HepG2 (cell line): Measurements from ENCODE around the gene PIP4K2B. TPM values are rescaled to one million over a fixed set of nuclear protein-coding genes. Genes with fewer than 3 reads are reported as not detected.

Experiments
- HNRNPK ChIP-seq: fragments of 200-400 bp; formaldehyde crosslinking; IDR thresholded peaks from 2 replicates; pipeline ENCODE4 v1.6.1; 2018; ENCODE audit warnings: low read length, low read depth, moderate library complexity, mild to moderate bottlenecking; ENCODE audit not compliant: poor library complexity, severe bottlenecking
- HOXA5 ChIP-seq: sonication (generic); formaldehyde crosslinking; IDR thresholded peaks from 2 replicates; pipeline ENCODE4 v1.4.0; 2020; ENCODE audit warnings: missing genetic modification reagents
- HOXD1 ChIP-seq: sonication (generic); formaldehyde crosslinking; IDR thresholded peaks from 2 replicates; pipeline ENCODE4 v1.5.0; 2020; ENCODE audit warnings: missing genetic modification reagents
- JARID2 ChIP-seq: sonication (generic); formaldehyde crosslinking; IDR thresholded peaks from 2 replicates; pipeline ENCODE4 v1.8.1; 2023; ENCODE audit warnings: missing genetic modification reagents, inconsistent platforms; ENCODE audit not compliant: insufficient replicate concordance
- KAT8 ChIP-seq: IDR thresholded peaks from 2 replicates; pipeline ENCODE4 v1.6.1; 2016; ENCODE audit warnings: missing genetic modification reagents, missing compliant biosample characterization
- KMT2B ChIP-seq: IDR thresholded peaks from 2 replicates; pipeline ENCODE4 v1.6.1; 2016; ENCODE audit warnings: missing genetic modification reagents, missing compliant biosample characterization
- MXD4 ChIP-seq: IDR thresholded peaks from 2 replicates; pipeline ENCODE4 v1.6.1; 2016; ENCODE audit warnings: mild to moderate bottlenecking, missing biosample characterization, missing genetic modification reagents
- MYPOP ChIP-seq: sonication (generic); formaldehyde crosslinking; IDR thresholded peaks from 2 replicates; pipeline ENCODE4 v1.8.1; 2023; ENCODE audit warnings: mild to moderate bottlenecking, moderate library complexity, missing genetic modification reagents
- PCBP2 ChIP-seq: fragments of 200-400 bp; formaldehyde crosslinking; optimal IDR thresholded peaks from 2 replicates; pipeline ENCODE3; 2018; ENCODE audit warnings: low read length, low read depth; ENCODE audit not compliant: poor library complexity, severe bottlenecking
- RNF219 ChIP-seq: sonication (generic); formaldehyde crosslinking; IDR thresholded peaks from 2 replicates; pipeline ENCODE4 v1.5.0; 2020; ENCODE audit warnings: mild to moderate bottlenecking, missing genetic modification reagents
- SIX4 ChIP-seq: sonication (generic); formaldehyde crosslinking; IDR thresholded peaks from 2 replicates; pipeline ENCODE4 v1.4.0; 2020; ENCODE audit warnings: missing genetic modification reagents
- STAT6 ChIP-seq: sonication (generic); formaldehyde crosslinking; IDR thresholded peaks from 2 replicates; pipeline ENCODE4 v1.4.0; 2020; ENCODE audit warnings: missing genetic modification reagents, mild to moderate bottlenecking, borderline replicate concordance
- UBTF ChIP-seq: sonication (generic); formaldehyde crosslinking; IDR thresholded peaks from 2 replicates; pipeline ENCODE4 v1.4.0; 2020; ENCODE audit warnings: mild to moderate bottlenecking, missing genetic modification reagents
- YEATS2 ChIP-seq: sonication (generic); formaldehyde crosslinking; IDR thresholded peaks from 2 replicates; pipeline ENCODE4 v1.4.0; 2020; ENCODE audit warnings: missing genetic modification reagents, borderline replicate concordance
- ZEB1 ChIP-seq: IDR thresholded peaks from 2 replicates; pipeline ENCODE4 v1.6.1; 2012; ENCODE audit warnings: mild to moderate bottlenecking, low read depth, inconsistent platforms; ENCODE audit not compliant: insufficient replicate concordance
- ZMAT3 ChIP-seq: sonication (generic); formaldehyde crosslinking; conservative IDR thresholded peaks from 2 replicates; pipeline ENCODE4 v1.7.0; 2021; ENCODE audit warnings: missing genetic modification reagents
- ZNF235 ChIP-seq: sonication (generic); formaldehyde crosslinking; IDR thresholded peaks from 2 replicates; pipeline ENCODE4 v1.8.1; 2023; ENCODE audit warnings: mild to moderate bottlenecking, missing genetic modification reagents, borderline replicate concordance
- ZNF468 ChIP-seq: sonication (generic); formaldehyde crosslinking; IDR thresholded peaks from 2 replicates; pipeline ENCODE4 v1.8.0; 2022; ENCODE audit warnings: mild to moderate bottlenecking, moderate library complexity, missing genetic modification reagents
- ZNF678 ChIP-seq: sonication (generic); formaldehyde crosslinking; IDR thresholded peaks from 2 replicates; pipeline ENCODE4 v1.4.0; 2020; ENCODE audit warnings: mild to moderate bottlenecking, missing genetic modification reagents
- ZNF749 ChIP-seq: sonication (generic); formaldehyde crosslinking; IDR thresholded peaks from 2 replicates; pipeline ENCODE4 v1.8.0; 2022; ENCODE audit warnings: mild to moderate bottlenecking, missing genetic modification reagents, moderate library complexity, borderline replicate concordance
- polyA plus RNA-seq, 8 experiments: library from polyadenylated mRNA; depleted of rRNA in 3 of 8; stranded (reverse) in 7 of 8; unstranded in 1 of 8; fragments of >200 nt; fragmentation: Illumina TruSeq in 4 of 8; extraction: Trizol in 4 of 8; gene quantifications; 2 replicates each; pipeline versions ENCODE4 v1.2.1 to v1.2.3, GENCODE V29; 2011 to 2016; ENCODE audit warnings: low read depth in 4 of 8, missing spikeins in 1 of 8, mixed read lengths in 1 of 8; ENCODE audit not compliant: insufficient read depth in 1 of 8
- total RNA-seq, 5 experiments: library from RNA; depleted of rRNA; stranded (reverse); fragments of >200 nt; fragmentation: Illumina TruSeq; extraction: Trizol; gene quantifications; 2 replicates each; pipeline ENCODE4 v1.2.3, GENCODE V29; 2016; ENCODE audit warnings: low read depth in 1 of 5

PIP4K2B gene
- total and polyA plus RNA-seq, 2 of the 13 experiments (the other 11 are each of a cell fraction or from before 2014, with no cell fraction given): 20.4 to 54.0 TPM

GRCh38 chr17:38746004-38746848, 53.1 kb downstream of the PIP4K2B start (continued):
- TF ChIP-seq UBTF (peak; percentile 50), YEATS2 (CRISPR knock-in tag) (peak; percentile 65; the same call in 1 of the 2 replicates), KAT8 (peak; percentile 81), STAT6 (CRISPR knock-in tag) (0 out of 2 replicates have a peak, but pooled peaks have one; percentile 45), KMT2B (CRISPR knock-in tag) (no peak; the same call in 1 of the 2 replicates), ZNF749 (CRISPR knock-in tag) (peak; percentile 42; the same call in 1 of the 2 replicates), PCBP2 (no peak), ZEB1 (no peak), RNF219 (CRISPR knock-in tag) (no peak), MXD4 (CRISPR knock-in tag) (peak; percentile 77), ZNF678 (CRISPR knock-in tag) (no peak), JARID2 (CRISPR knock-in tag) (no peak), MYPOP (CRISPR knock-in tag) (no peak), SIX4 (CRISPR knock-in tag) (0 out of 2 replicates have a peak, but pooled peaks have one; percentile 22), HNRNPK (no peak), HOXD1 (CRISPR knock-in tag) (0 out of 2 replicates have a peak, but pooled peaks have one; percentile 57), ZNF468 (CRISPR knock-in tag) (0 out of 2 replicates have a peak, but pooled peaks have one; percentile 59), HOXA5 (CRISPR knock-in tag) (peak; percentile 19; the same call in 1 of the 2 replicates), ZMAT3 (CRISPR knock-in tag) (0 out of 2 replicates have a peak, but pooled peaks have one; percentile 50), ZNF235 (no peak)
- TF ChIP-seq, all 625 proteins: peak for 243
